Body of pancreas (tissue), 4 donors: Measurements from ENCODE around the gene PCDHB8.
"Not testable (repeated sequence)": the region's sequence is repeated elsewhere in the genome, so short reads cannot be mapped to it uniquely, and the experiment has no call there.

Experiments used
- POLR2A ChIP-seq, 3 donors: fragments of 450-650 bp; IDR thresholded peaks; one replicate each; pipeline ENCODE4 v1.6.1; 2016; ENCODE audit warnings: antibody characterized with exemption in 3 of 3, mild to moderate bottlenecking in 2 of 3
- TF ChIP-seq, protein P1 (sequence below), 7 experiments: fragments of 450-650 bp in 4 of 7; fragments of 200-600 bp in 3 of 7; sonication (generic) in 3 of 7; IDR thresholded peaks; one replicate each; pipeline ENCODE4 v1.5.1; 2016 to 2019; ENCODE audit warnings: antibody characterized with exemption in 7 of 7

DNA sequence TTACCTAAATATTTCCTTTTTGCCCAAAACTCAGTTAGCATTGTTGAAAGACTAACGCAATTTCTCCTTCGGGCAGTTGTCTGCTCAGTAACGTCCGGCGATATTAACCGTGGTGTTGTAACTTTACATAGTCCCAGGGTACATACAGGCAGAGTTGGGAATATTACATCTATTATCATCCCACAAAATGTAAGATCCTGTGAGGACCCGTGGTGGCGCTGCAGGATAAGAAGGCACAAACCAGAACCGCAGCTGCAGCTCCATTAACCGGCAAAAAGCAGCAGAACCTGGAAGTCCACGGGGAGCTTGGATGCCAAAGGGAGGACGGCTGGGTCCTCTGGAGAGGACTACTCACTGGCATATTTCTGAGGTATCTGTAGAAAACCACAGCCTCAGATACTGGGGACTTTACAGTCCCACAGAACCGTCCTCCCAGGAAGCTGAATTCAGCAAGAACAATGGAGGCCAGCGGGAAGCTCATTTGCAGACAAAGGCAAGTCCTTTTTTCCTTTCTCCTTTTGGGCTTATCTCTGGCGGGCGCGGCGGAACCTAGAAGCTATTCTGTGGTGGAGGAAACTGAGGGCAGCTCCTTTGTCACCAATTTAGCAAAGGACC is at the start of gene PCDHB8:
- TF ChIP-seq, protein P1, sequence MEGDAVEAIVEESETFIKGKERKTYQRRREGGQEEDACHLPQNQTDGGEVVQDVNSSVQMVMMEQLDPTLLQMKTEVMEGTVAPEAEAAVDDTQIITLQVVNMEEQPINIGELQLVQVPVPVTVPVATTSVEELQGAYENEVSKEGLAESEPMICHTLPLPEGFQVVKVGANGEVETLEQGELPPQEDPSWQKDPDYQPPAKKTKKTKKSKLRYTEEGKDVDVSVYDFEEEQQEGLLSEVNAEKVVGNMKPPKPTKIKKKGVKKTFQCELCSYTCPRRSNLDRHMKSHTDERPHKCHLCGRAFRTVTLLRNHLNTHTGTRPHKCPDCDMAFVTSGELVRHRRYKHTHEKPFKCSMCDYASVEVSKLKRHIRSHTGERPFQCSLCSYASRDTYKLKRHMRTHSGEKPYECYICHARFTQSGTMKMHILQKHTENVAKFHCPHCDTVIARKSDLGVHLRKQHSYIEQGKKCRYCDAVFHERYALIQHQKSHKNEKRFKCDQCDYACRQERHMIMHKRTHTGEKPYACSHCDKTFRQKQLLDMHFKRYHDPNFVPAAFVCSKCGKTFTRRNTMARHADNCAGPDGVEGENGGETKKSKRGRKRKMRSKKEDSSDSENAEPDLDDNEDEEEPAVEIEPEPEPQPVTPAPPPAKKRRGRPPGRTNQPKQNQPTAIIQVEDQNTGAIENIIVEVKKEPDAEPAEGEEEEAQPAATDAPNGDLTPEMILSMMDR (IDR thresholded peaks at IDR 0.05): peak in 2 of 7 experiments; percentile 15 to 16
- TF ChIP-seq POLR2A (IDR thresholded peaks at IDR 0.05): not testable (repeated sequence)
